Mesendoderm (in vitro differentiated cells): ENCODE measurements around the gene SIGLEC6.

Experiments
- DNase-seq: peaks from one replicate; pipeline ENCODE4 v3.0.0; 2013
- H2AK5ac ChIP-seq: 2 replicates; pipeline ENCODE4 v1.6.1; 2013; ENCODE audit warnings: low read length, inconsistent platforms
- H2BK120ac ChIP-seq: 2 replicates; pipeline ENCODE4 v1.6.1; 2013; ENCODE audit warnings: low read depth, mild to moderate bottlenecking, low read length, moderate library complexity, mixed read lengths
- H2BK15ac ChIP-seq: replicated peaks from 2 replicates; pipeline ENCODE4 v1.6.1; 2013; ENCODE audit warnings: low read depth, mild to moderate bottlenecking, moderate library complexity
- H2BK5ac ChIP-seq: 2 replicates; pipeline ENCODE4 v1.6.1; 2013; ENCODE audit warnings: low read length, inconsistent platforms
- H3K18ac ChIP-seq: 2 replicates; pipeline ENCODE4 v1.6.1; 2013; ENCODE audit warnings: mild to moderate bottlenecking, low read length, mixed read lengths
- H3K23ac ChIP-seq: one replicate; pipeline ENCODE4 v1.6.1; 2013; ENCODE audit warnings: low read length
- H3K27ac ChIP-seq: 2 replicates; pipeline ENCODE4 v1.5.1; 2013; ENCODE audit warnings: low read depth, mild to moderate bottlenecking, inconsistent platforms, low read length, moderate library complexity
- H3K27me3 ChIP-seq: 2 replicates; pipeline ENCODE4 v1.6.1; 2013; ENCODE audit warnings: low read length, control low read depth, mild to moderate bottlenecking, inconsistent platforms; ENCODE audit not compliant: insufficient read depth, poor library complexity
- H3K36me3 ChIP-seq: 2 replicates; pipeline ENCODE4 v1.6.1; 2013; ENCODE audit warnings: low read length, inconsistent platforms; ENCODE audit not compliant: control insufficient read depth, insufficient read depth
- H3K4ac ChIP-seq: one replicate; pipeline ENCODE4 v1.6.1; 2013; ENCODE audit warnings: low read depth, mild to moderate bottlenecking, low read length, moderate library complexity
- H3K4me1 ChIP-seq: 2 replicates; pipeline ENCODE4 v1.6.1; 2013; ENCODE audit warnings: low read depth, low read length, inconsistent platforms; ENCODE audit not compliant: control insufficient read depth
- H3K4me2 ChIP-seq: 2 replicates; pipeline ENCODE4 v1.6.1; 2013; ENCODE audit warnings: low read length
- H3K4me3 ChIP-seq: 2 replicates; pipeline ENCODE4 v1.5.1; 2013; ENCODE audit warnings: mild to moderate bottlenecking, low read length
- H3K56ac ChIP-seq: one replicate; pipeline ENCODE4 v1.6.1; 2013; ENCODE audit warnings: low read length
- H3K79me1 ChIP-seq: 2 replicates; pipeline ENCODE4 v1.6.1; 2013; ENCODE audit warnings: low read length, inconsistent platforms
- H3K79me2 ChIP-seq: 2 replicates; pipeline ENCODE4 v1.6.1; 2013; ENCODE audit warnings: mild to moderate bottlenecking, low read length; ENCODE audit not compliant: control insufficient read depth, insufficient read depth
- H3K9ac ChIP-seq: 2 replicates; pipeline ENCODE4 v1.6.1; 2013; ENCODE audit warnings: low read length, inconsistent platforms
- H4K5ac ChIP-seq: one replicate; pipeline ENCODE4 v1.6.1; 2013; ENCODE audit warnings: low read length
- H4K8ac ChIP-seq: one replicate; pipeline ENCODE4 v1.6.1; 2013; ENCODE audit warnings: low read depth, mild to moderate bottlenecking, control low read depth, low read length, moderate library complexity
- WGBS: extraction: QIAGEN DNeasy Blood & Tissue Kit; methylation state at CpG from one replicate; pipeline ENCODE4 v1.1.7; 2013; ENCODE audit warnings: low lambda C conversion rate, missing lambda C conversion rate; ENCODE audit not compliant: insufficient coverage; ENCODE audit errors: extremely low coverage; 5-methylcytosine and 5-hydroxymethylcytosine counted together

The SIGLEC6 gene

DNA sequence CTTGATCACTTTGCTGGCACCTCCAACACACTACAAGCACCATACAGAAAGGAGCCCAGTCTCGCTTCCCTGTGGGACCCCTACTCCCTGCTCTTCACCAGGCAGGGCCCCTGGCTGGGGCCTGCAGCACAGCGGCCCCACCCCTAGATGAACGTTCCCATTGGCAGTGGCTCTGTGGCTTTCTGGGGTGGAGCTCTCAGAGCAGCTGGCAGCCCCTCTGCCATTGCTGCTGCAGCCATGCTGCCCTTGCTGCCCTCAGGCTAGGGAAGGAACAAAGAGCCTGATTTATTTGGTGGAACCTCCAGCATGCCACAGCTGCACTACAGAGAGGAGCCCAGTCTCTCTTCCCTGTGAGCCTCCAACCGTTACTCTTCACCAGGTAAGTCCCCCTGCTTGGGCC, 5.8 kb downstream of the SIGLEC6 start:
- H3K79me2 ChIP-seq: no peaks in the 10 kb centered on the region
- H2AK5ac ChIP-seq: no peak overlapping the region
- H2BK15ac ChIP-seq: no peak overlapping the region
- no peak overlapping the region for H4K8ac ChIP-seq
- no peaks in the 10 kb centered on the region for H3K4me1 ChIP-seq
- H3K4ac ChIP-seq: no peak overlapping the region
- H3K9ac ChIP-seq: no peak overlapping the region
- H3K27me3 ChIP-seq: no peaks in the 10 kb centered on the region
- no peak overlapping the region for H2BK120ac ChIP-seq
- no peak overlapping the region for H3K18ac ChIP-seq
- no CpG with 5 or more reads among the region's 4 CpGs for WGBS
- no peak overlapping the region for H3K4me2 ChIP-seq
- H2BK5ac ChIP-seq: no peak overlapping the region
- no peak for DNase-seq
- no peak overlapping the region for H3K56ac ChIP-seq
- no peaks in the 10 kb centered on the region for H3K79me1 ChIP-seq
- no peak overlapping the region for H3K23ac ChIP-seq
- H4K5ac ChIP-seq: no peak overlapping the region
- H3K36me3 ChIP-seq: no peaks in the 10 kb centered on the region
- H3K4me3 ChIP-seq: no peak overlapping the region
- no peak overlapping the region for H3K27ac ChIP-seq

DNA sequence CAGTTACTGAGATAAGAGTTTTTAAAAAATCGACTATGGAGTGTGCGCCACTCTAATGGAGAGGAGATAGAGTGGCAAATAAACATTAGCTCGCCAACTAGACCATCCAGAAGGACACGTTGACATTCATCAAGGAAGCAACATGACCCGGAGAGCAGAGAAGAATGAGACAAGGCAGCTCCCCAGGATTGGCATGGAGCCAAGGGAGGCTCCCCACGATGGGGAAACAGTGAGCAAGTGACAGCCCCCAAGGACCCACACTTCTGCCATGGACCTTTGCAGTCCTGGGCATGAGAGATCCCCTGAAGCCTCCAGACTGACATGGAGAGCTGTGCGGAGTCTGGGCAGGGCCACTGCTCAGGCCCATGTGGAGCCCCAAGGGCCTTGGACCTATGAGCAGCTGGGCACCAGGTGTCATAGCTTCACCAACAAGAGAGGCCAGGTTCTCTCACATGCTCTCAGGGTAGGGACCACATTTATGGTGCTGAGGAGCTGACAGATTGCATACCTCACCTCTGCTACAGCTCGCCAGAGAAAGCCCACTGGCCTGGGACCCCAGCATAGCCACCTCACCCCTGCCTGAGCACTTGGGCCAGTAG, 6.7 kb downstream of the SIGLEC6 start:
- no peak overlapping the region for H2BK5ac ChIP-seq
- no peaks in the 10 kb centered on the region for H3K36me3 ChIP-seq
- H4K8ac ChIP-seq: no peak overlapping the region
- H3K79me2 ChIP-seq: no peaks in the 10 kb centered on the region
- no CpG with 5 or more reads among the region's 8 CpGs for WGBS
- DNase-seq: no peak
- no peak overlapping the region for H2AK5ac ChIP-seq
- H3K4ac ChIP-seq: no peak overlapping the region
- H3K27ac ChIP-seq: no peak overlapping the region
- H3K4me3 ChIP-seq: no peak overlapping the region
- no peak overlapping the region for H2BK120ac ChIP-seq
- H4K5ac ChIP-seq: no peak overlapping the region
- H3K23ac ChIP-seq: no peak overlapping the region
- no peaks in the 10 kb centered on the region for H3K27me3 ChIP-seq
- no peak overlapping the region for H3K9ac ChIP-seq
- no peaks in the 10 kb centered on the region for H3K4me1 ChIP-seq
- no peaks in the 10 kb centered on the region for H3K79me1 ChIP-seq
- no peak overlapping the region for H3K18ac ChIP-seq
- no peak overlapping the region for H3K56ac ChIP-seq
- no peak overlapping the region for H3K4me2 ChIP-seq
- H2BK15ac ChIP-seq: no peak overlapping the region

DNA sequence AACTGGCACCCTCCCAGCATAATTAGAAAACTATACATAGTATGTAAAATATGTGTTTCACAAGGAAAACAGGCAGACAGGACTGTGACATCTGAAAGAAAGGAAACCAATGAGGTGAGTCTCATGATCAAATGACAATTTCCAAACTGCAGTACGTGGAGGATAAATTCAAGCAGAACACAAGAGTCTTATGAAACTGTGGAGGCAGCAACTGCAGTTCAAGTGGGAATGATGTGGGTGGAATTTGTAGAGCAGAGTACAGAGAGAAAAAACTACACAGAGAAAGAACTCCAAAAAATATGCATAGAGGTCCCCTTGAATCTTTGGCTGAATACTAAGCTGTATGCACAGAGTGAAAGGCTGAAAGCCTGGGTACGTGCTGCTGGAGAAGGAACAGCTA, 9.7 kb downstream of the SIGLEC6 start:
- Histone ChIP-seq H3K27ac (no peak overlapping the region), H2BK15ac (no peak overlapping the region), H4K8ac (no peak overlapping the region), H4K5ac (no peak overlapping the region), H2BK5ac (no peak overlapping the region), H3K79me1 (no peaks in the 10 kb centered on the region), H3K27me3 (no peaks in the 10 kb centered on the region), H3K4me1 (no peaks in the 10 kb centered on the region), H3K56ac (no peak overlapping the region), H3K18ac (no peak overlapping the region), H3K36me3 (no peaks in the 10 kb centered on the region), H2BK120ac (no peak overlapping the region), H3K4ac (no peak overlapping the region), H3K23ac (no peak overlapping the region), H3K79me2 (no peaks in the 10 kb centered on the region), H3K4me3 (no peak overlapping the region), H2AK5ac (no peak overlapping the region), H3K4me2 (no peak overlapping the region), H3K9ac (no peak overlapping the region)
- WGBS: no CpG with 5 or more reads among the region's 2 CpGs
- no peak for DNase-seq

DNA sequence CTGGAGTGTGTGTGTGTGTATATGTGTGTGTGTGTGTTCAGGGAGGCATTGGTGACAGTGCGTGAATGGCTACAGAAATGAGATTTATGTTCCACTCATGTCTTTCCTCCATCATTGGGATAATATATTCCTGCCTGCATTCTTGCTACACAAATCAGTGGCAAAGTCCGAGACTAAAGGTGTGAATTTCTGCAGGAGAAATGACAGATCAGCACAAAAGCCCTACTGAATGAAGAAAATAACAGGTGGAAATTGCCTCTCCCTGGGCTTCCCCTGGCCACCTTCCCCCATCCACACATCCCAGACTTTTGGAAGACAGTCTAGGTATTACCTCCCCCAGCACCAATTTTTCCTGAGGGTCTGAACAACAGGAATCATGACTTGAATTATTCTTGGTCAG, 10.1 kb downstream of the SIGLEC6 start:
- WGBS: no CpG with 5 or more reads among the region's 2 CpGs
- Histone ChIP-seq H3K27ac (no peak overlapping the region), H2BK120ac (no peak overlapping the region), H3K4me3 (no peak overlapping the region), H3K4me1 (no peaks in the 10 kb centered on the region), H3K18ac (no peak overlapping the region), H3K79me1 (no peaks in the 10 kb centered on the region), H4K5ac (no peak overlapping the region), H4K8ac (no peak overlapping the region), H3K79me2 (no peaks in the 10 kb centered on the region), H3K36me3 (no peaks in the 10 kb centered on the region), H3K56ac (no peak overlapping the region), H3K27me3 (no peaks in the 10 kb centered on the region), H2BK15ac (no peak overlapping the region), H3K9ac (no peak overlapping the region), H3K4ac (no peak overlapping the region), H2BK5ac (no peak overlapping the region), H3K23ac (no peak overlapping the region), H2AK5ac (no peak overlapping the region), H3K4me2 (no peak overlapping the region)
- no peak for DNase-seq

DNA sequence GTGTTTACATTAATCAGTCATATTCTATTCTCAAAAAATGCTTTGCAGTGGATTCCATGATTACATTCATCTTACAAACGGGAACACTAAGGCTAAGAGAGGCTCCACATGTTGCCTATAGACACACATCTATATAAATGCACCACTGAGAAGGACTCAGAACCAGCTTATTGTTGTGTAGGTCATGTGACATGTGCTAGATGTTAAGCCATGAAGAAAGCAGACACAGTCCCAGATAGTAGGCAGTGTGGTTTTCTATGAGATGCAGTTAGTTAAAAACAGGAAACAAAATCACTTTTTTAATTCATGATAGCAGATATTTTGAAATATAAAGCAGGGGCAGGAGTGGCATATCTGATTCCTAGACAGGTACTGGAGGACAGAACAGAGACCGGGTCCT, 10.7 kb downstream of the SIGLEC6 start:
- Histone ChIP-seq H2BK5ac (no peak overlapping the region), H3K36me3 (no peaks in the 10 kb centered on the region), H3K79me1 (no peaks in the 10 kb centered on the region), H4K8ac (no peak overlapping the region), H3K4me1 (no peaks in the 10 kb centered on the region), H3K23ac (no peak overlapping the region), H4K5ac (no peak overlapping the region), H3K4me2 (no peak overlapping the region), H2AK5ac (no peak overlapping the region), H3K27ac (no peak overlapping the region), H3K79me2 (no peaks in the 10 kb centered on the region), H3K27me3 (no peaks in the 10 kb centered on the region), H3K9ac (no peak overlapping the region), H3K4ac (no peak overlapping the region), H2BK15ac (no peak overlapping the region), H2BK120ac (no peak overlapping the region), H3K4me3 (no peak overlapping the region), H3K18ac (no peak overlapping the region), H3K56ac (no peak overlapping the region)
- no CpG with 5 or more reads among the region's 2 CpGs for WGBS
- DNase-seq: no peak

DNA sequence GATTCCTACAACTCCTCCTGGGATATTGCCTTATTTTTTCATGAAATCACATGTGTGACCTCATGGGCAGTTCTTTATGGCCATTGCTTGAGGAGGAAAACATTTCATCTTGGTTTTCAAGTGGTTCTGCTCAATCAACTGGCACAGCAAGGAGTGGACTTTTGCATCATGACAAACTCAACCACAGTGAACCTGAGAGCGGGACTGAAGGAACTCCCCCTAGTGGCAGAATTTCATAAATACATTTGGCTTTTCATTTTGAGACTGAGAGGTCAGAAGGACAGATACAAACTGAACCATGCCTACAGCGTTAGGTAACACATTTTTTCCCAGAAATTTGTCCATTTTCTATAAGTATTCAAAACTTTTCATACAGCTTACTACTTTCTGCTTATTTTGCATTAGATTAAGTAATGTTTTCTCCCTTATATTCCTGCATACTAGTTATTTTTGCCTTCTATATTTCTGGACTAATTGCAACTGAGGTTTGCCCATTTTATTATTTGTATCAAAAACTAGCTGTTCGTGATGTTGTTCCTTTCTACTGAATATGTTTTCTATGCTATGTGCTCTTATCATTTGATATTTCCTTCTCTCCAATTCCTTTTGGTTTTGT, 16.5 kb downstream of the SIGLEC6 start:
- H3K9ac ChIP-seq: no peak overlapping the region
- H4K8ac ChIP-seq: no peak overlapping the region
- H3K4me3 ChIP-seq: no peak overlapping the region
- WGBS: no CpG with 5 or more reads among the region's 3 CpGs
- no peak overlapping the region for H3K27ac ChIP-seq
- H3K18ac ChIP-seq: no peak overlapping the region
- H3K79me1 ChIP-seq: no peaks in the 10 kb centered on the region
- no peak overlapping the region for H2AK5ac ChIP-seq
- no peak overlapping the region for H2BK5ac ChIP-seq
- H3K23ac ChIP-seq: no peak overlapping the region
- DNase-seq: peak; percentile 55
- H2BK120ac ChIP-seq: no peak overlapping the region
- no peaks in the 10 kb centered on the region for H3K79me2 ChIP-seq
- H3K56ac ChIP-seq: no peak overlapping the region
- H4K5ac ChIP-seq: no peak overlapping the region
- no peak overlapping the region for H3K4ac ChIP-seq
- H3K4me2 ChIP-seq: no peak overlapping the region
- no peak overlapping the region for H2BK15ac ChIP-seq
- H3K4me1 ChIP-seq: no peaks in the 10 kb centered on the region
- no peaks in the 10 kb centered on the region for H3K36me3 ChIP-seq
- no peaks in the 10 kb centered on the region for H3K27me3 ChIP-seq
